Endothelial cell of umbilical vein (primary cell): Measurements from ENCODE around the gene LRCH1. TPM values are rescaled to one million over a fixed set of nuclear protein-coding genes. Genes with fewer than 3 reads are reported as not detected.

Source experiments
- BruUV-seq: library from RNA; stranded (reverse); fragments of 400-500 nt; replicated peaks from 2 replicates; lab custom pipeline; 2021; lab: Mats Ljungman, UMichigan
- CTCF ChIA-PET: fragments of 300-600, 350-600 bp; sonication (Branson Sonifier 250); formaldehyde crosslinking; loops from one replicate; lab custom pipeline; 2021; ENCODE audit warnings: antibody characterized with exemption, inconsistent platforms; lab: Charles Lee
- POLR2A ChIA-PET: fragments of 300-600, 350-600 bp; sonication (Branson Sonifier 250); formaldehyde crosslinking; loops from one replicate; lab custom pipeline; 2021; ENCODE audit warnings: antibody characterized with exemption, inconsistent platforms; lab: Charles Lee
- DNase-seq: peaks from one replicate; pipeline ENCODE4 v3.0.0-alpha.2; 2011; ENCODE audit warnings: low read depth, low spot score
- FAIRE-seq: peaks from 2 replicates; lab custom pipeline; 2011; peaks lifted over from hg19 to GRCh38; lab: Jason Lieb, UNC
- H2AFZ ChIP-seq: 2 replicates; pipeline ENCODE4 v1.6.0; 2012; ENCODE audit warnings: low read depth, low read length, control low read depth, inconsistent platforms
- H3K27ac ChIP-seq: 2 replicates; pipeline ENCODE4 v1.5.1; 2011; ENCODE audit warnings: low read depth, mild to moderate bottlenecking, control low read depth, low read length, moderate library complexity; ENCODE audit not compliant: insufficient read depth
- H3K27me3 ChIP-seq, 2 experiments: 2 replicates each; pipeline versions ENCODE4 v1.6.0 to v1.6.1; 2011; ENCODE audit warnings: low read length in 2 of 2, mixed read lengths in 1 of 2; ENCODE audit not compliant: control insufficient read depth in 2 of 2, insufficient read depth in 2 of 2
- H3K36me3 ChIP-seq, 2 experiments: 2 replicates in 1 of 2; 3 replicates in 1 of 2; pipeline ENCODE4 v1.5.1; 2011; ENCODE audit warnings: low read length in 2 of 2, mild to moderate bottlenecking in 1 of 2, moderate library complexity in 1 of 2; ENCODE audit not compliant: control insufficient read depth in 2 of 2, insufficient read depth in 2 of 2; ENCODE audit errors: extremely low read depth in 1 of 2
- H3K4me1 ChIP-seq: 3 replicates; pipeline ENCODE4 v1.5.1; 2011; ENCODE audit warnings: mild to moderate bottlenecking, low read length; ENCODE audit not compliant: control insufficient read depth, insufficient read depth; ENCODE audit errors: extremely low read depth
- H3K4me2 ChIP-seq: 2 replicates; pipeline ENCODE4 v1.6.1; 2011; ENCODE audit warnings: low read length, control low read depth, mixed read lengths; ENCODE audit not compliant: insufficient read depth
- H3K4me3 ChIP-seq, 3 experiments: fragments of 200-600 bp in 1 of 3; sonication (generic), shearing (Covaris generic) in 1 of 3; replicated peaks in 1 of 3; 2 replicates each; pipeline ENCODE4 v1.5.1; 2011 to 2016; ENCODE audit warnings: control low read depth in 3 of 3, low read length in 3 of 3, mild to moderate bottlenecking in 2 of 3, inconsistent platforms in 1 of 3, low read depth in 1 of 3, moderate library complexity in 1 of 3; ENCODE audit not compliant: insufficient read depth in 1 of 3
- H3K79me2 ChIP-seq: 2 replicates; pipeline ENCODE4 v1.6.0; 2012; ENCODE audit warnings: low read length, inconsistent platforms; ENCODE audit not compliant: control insufficient read depth, insufficient read depth
- H3K9ac ChIP-seq: replicated peaks from 2 replicates; pipeline ENCODE3; 2011; ENCODE audit warnings: low read length, control low read depth; ENCODE audit not compliant: insufficient read depth; ENCODE audit errors: extremely low read depth
- H3K9me1 ChIP-seq: replicated peaks from 3 replicates; pipeline ENCODE4 v1.6.0; 2011; ENCODE audit warnings: mild to moderate bottlenecking, low read length; ENCODE audit not compliant: control insufficient read depth, insufficient read depth; ENCODE audit errors: extremely low read depth
- H3K9me3 ChIP-seq: replicated peaks from 2 replicates; pipeline ENCODE4 v1.5.1; 2012; ENCODE audit warnings: low read length, inconsistent platforms; ENCODE audit not compliant: control insufficient read depth, insufficient read depth
- H4K20me1 ChIP-seq: replicated peaks from 2 replicates; pipeline ENCODE3; 2011; ENCODE audit warnings: mild to moderate bottlenecking, low read length; ENCODE audit not compliant: control insufficient read depth, insufficient read depth; ENCODE audit errors: extremely low read depth
- EZH2 ChIP-seq: IDR thresholded peaks from 2 replicates; pipeline ENCODE4 v1.6.1; 2012; ENCODE audit warnings: borderline replicate concordance, low read depth, mild to moderate bottlenecking, moderate library complexity, low read length, inconsistent platforms; ENCODE audit not compliant: severe bottlenecking
- FOS ChIP-seq: IDR thresholded peaks from 2 replicates; pipeline ENCODE4 v1.6.1; 2011; ENCODE audit warnings: mild to moderate bottlenecking, low read length, moderate library complexity, borderline replicate concordance; ENCODE audit not compliant: insufficient read depth
- GATA2 ChIP-seq: IDR thresholded peaks from 2 replicates; pipeline ENCODE4 v1.7.0; 2011; ENCODE audit warnings: low read depth, mild to moderate bottlenecking, moderate library complexity, mixed read lengths, low read length; ENCODE audit not compliant: insufficient read length, insufficient read depth
- JUN ChIP-seq: IDR thresholded peaks from 2 replicates; pipeline ENCODE4 v1.6.1; 2011; ENCODE audit warnings: borderline replicate concordance, low read depth; ENCODE audit not compliant: insufficient read length, insufficient read depth
- MYC ChIP-seq: IDR thresholded peaks from one replicate; pipeline ENCODE4 v1.6.1; 2011; ENCODE audit warnings: mild to moderate bottlenecking, low read depth, low read length
- POLR2A ChIP-seq: IDR thresholded peaks from 2 replicates; pipeline ENCODE4 v1.6.1; 2012; ENCODE audit warnings: low read depth, mild to moderate bottlenecking, control low read depth, low read length
- POLR2AphosphoS5 ChIP-seq: IDR thresholded peaks from 2 replicates; pipeline ENCODE4 v1.6.1; 2012; ENCODE audit warnings: low read depth, mild to moderate bottlenecking, control low read depth, low read length, moderate library complexity; ENCODE audit not compliant: insufficient read depth
- dilution Hi-C: fragments of 300-500 bp; cut with MboI; formaldehyde crosslinking; loops from one replicate; pipeline ENCODE4 v1.15.0; 2019; ENCODE audit warnings: low sequenced_read_pairs; ENCODE audit not compliant: extremely low pct_ligation_motif_present
- intact Hi-C: fragments of 100-400 bp; cut with micrococcal nuclease; formaldehyde crosslinking; loops from one replicate; pipeline ENCODE4 v1.10.0; 2022
- polyA plus RNA-seq, 4 experiments: library from polyadenylated mRNA; depleted of rRNA in 3 of 4; stranded (reverse) in 3 of 4; unstranded in 1 of 4; fragments of >200 nt; gene quantifications; 2 replicates each; pipeline versions ENCODE4 v1.2.1 to v1.2.3, GENCODE V29; 2011 to 2012; ENCODE audit warnings: missing spikeins in 1 of 4
- total RNA-seq: library from RNA; stranded (reverse); gene quantifications from 2 replicates; pipeline ENCODE4 v1.2.3, GENCODE V29; 2021
- TF ChIP-seq, protein P1 (sequence below): IDR thresholded peaks from 2 replicates; pipeline ENCODE4 v1.6.1; 2011; ENCODE audit not compliant: insufficient read depth, insufficient read length
- TF ChIP-seq, protein P2 (sequence below), 2 donors: IDR thresholded peaks; 1 replicate in 1 of 2; 2 replicates in 1 of 2; pipeline ENCODE4 v1.5.1; 2011; ENCODE audit warnings: low read length in 2 of 2, mild to moderate bottlenecking in 2 of 2, moderate library complexity in 2 of 2, control low read depth in 1 of 2, inconsistent platforms in 1 of 2, low read depth in 1 of 2; ENCODE audit not compliant: insufficient read depth in 1 of 2; ENCODE audit errors: extremely low read depth in 1 of 2

Gene LRCH1
- total and polyA plus RNA-seq, 2 donors (not counting 3 experiments of a cell fraction or from before 2014, with no cell fraction given) = 5.4 to 16.5 TPM

DNA sequence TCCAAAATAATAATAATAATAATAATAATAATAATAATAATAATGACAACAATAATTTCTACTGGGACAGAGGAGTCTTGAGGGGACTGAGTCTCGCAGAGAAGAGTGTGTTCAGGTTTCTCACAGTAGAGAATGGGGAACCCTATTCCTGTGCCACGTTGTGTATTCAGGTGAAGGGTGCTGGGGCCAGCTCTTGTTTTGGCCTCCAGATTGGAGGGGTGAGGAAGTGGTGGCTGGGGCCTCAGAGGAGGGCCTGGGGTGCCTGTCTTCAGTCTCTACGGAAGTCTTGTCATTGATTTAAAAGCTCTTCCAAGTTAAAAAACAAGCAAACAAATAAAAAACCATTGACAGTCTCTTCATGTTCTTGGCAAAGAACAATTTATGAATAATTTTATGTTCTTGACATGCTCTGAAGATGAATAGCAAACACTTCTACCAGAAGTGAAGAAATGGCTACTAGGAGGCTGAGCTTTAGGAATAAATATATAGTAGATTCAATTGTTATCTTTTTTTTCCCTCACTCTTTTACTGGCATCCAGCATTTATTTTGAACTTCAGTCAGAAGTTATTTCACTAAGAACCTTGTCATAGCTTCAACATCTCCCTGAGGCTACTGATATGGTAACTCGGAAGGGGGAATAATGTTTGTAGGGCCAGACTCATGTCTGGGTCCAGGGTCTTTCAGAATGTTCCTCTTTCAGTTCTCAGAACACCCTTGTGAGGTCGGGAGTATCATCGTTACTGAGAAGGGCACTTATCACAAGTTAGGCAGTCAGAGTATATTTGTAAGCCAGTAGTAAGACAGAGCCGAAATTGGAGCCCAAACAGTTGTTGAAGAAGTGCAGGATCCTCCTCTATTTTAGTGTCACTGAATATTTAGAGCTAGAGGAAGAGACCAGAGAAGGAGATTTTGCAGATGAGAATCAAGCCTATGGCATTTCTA is 13.1 kb downstream of the LRCH1 start:
- H3K79me2 ChIP-seq = peaks cover 62% of the 10 kb centered on the region
- no peaks in the 10 kb centered on the region for H3K27me3 ChIP-seq
- ChIA-PET POLR2A (interaction anchor here (0.6 kb wide), 1 partner anchor 1152 kb away, joined by 3 read pairs; no protein-coding TSS in a partner anchor), CTCF (interaction anchor here (1.3 to 1.5 kb wide), 3 partner anchors 10 to 155 kb away, joined by 3 to 5 read pairs (median 5); no protein-coding TSS in a partner anchor)
- H3K4me3 ChIP-seq = no peak overlapping the region
- no peaks in the 10 kb centered on the region for H3K9me1 ChIP-seq
- TF ChIP-seq GATA2 = no peak
- no peak for TF ChIP-seq POLR2A
- TF ChIP-seq EZH2 = no peak
- TF ChIP-seq, protein P1, sequence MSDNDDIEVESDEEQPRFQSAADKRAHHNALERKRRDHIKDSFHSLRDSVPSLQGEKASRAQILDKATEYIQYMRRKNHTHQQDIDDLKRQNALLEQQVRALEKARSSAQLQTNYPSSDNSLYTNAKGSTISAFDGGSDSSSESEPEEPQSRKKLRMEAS = no peak
- no peak for TF ChIP-seq JUN
- no peak for TF ChIP-seq MYC
- no peak for TF ChIP-seq POLR2AphosphoS5
- TF ChIP-seq, protein P2, sequence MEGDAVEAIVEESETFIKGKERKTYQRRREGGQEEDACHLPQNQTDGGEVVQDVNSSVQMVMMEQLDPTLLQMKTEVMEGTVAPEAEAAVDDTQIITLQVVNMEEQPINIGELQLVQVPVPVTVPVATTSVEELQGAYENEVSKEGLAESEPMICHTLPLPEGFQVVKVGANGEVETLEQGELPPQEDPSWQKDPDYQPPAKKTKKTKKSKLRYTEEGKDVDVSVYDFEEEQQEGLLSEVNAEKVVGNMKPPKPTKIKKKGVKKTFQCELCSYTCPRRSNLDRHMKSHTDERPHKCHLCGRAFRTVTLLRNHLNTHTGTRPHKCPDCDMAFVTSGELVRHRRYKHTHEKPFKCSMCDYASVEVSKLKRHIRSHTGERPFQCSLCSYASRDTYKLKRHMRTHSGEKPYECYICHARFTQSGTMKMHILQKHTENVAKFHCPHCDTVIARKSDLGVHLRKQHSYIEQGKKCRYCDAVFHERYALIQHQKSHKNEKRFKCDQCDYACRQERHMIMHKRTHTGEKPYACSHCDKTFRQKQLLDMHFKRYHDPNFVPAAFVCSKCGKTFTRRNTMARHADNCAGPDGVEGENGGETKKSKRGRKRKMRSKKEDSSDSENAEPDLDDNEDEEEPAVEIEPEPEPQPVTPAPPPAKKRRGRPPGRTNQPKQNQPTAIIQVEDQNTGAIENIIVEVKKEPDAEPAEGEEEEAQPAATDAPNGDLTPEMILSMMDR (IDR thresholded peaks at IDR 0.05; ENCODE audit: extremely low read depth in 1 of 2, insufficient read depth in 1 of 2, low read depth in 1 of 2, low read length in 2 of 2) = no peak
- TF ChIP-seq FOS = no peak
- H4K20me1 ChIP-seq = no peaks in the 10 kb centered on the region
- no peak overlapping the region for H3K4me2 ChIP-seq
- H3K9ac ChIP-seq = no peak overlapping the region
- no peak overlapping the region for H2AFZ ChIP-seq
- intact Hi-C loops = no loop called here
- dilution Hi-C loops = no loop called here
- H3K4me1 ChIP-seq = peaks cover 12% of the 10 kb centered on the region
- DNase-seq (no peak), FAIRE-seq (no peak)
- no TSS peak for BruUV-seq
- H3K36me3 ChIP-seq = no peaks in the 10 kb centered on the region
- no peak overlapping the region for H3K27ac ChIP-seq
- no peaks in the 10 kb centered on the region for H3K9me3 ChIP-seq
